ENCODE data around the gene CACNA1D.

CACNA1D gene

DNA sequence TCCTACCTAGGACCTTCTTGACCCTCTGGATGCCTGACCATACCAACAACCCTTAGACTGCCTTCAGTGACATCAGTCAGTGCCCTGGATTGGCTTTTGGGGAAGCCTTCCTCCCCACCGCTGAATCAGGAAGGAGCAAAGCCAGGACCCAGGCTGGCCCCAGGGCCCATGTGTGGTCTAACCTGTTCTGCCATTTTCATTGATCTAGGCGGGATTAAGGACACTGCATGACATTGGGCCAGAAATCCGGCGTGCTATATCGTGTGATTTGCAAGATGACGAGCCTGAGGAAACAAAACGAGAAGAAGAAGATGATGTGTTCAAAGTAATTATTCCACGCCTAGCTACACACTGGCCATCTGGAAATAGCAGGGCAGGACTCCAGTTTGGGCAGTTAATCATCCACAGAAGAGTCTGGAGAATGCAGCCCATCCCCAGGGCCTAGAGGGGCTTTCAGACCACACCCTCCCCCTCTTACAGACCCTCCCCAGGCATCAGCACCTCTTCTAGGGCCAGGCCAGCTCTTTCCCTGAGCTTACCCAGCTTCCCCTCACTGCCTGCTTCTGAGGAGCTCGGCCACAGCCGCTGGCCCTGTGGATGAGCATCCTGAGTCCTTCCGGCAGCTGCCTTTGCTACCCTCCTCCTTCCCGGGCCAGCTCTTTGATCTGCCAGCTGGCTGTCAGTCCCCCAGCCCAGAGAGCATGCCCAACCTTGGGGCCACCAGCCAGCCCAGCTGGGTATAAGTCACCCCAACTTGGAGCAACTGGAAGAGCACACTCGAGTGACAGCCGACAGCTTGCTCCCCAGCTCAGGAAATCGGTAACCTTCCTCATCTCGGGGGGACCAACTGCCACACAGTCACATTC, 305.9 kb downstream of the CACNA1D start:
- no peak for DNase-seq

DNA sequence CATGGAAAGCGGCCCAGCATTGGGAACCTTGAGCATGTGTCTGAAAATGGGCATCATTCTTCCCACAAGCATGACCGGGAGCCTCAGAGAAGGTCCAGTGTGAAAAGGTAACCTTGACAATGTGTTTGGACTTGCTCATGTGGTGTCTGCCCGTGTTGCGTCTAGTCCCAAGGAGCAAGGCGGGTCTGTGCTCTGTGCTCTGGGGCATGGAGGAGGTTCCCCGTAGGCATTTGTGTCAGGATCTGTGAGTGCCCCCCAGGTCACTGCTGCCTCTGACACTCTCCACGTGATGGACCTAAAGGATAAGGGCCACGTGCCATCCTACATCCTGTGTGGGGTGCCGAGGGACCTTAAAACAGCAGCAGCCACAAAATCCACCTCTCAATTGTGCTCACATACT, 306.9 kb downstream of the CACNA1D start:
- no peak for DNase-seq

DNA sequence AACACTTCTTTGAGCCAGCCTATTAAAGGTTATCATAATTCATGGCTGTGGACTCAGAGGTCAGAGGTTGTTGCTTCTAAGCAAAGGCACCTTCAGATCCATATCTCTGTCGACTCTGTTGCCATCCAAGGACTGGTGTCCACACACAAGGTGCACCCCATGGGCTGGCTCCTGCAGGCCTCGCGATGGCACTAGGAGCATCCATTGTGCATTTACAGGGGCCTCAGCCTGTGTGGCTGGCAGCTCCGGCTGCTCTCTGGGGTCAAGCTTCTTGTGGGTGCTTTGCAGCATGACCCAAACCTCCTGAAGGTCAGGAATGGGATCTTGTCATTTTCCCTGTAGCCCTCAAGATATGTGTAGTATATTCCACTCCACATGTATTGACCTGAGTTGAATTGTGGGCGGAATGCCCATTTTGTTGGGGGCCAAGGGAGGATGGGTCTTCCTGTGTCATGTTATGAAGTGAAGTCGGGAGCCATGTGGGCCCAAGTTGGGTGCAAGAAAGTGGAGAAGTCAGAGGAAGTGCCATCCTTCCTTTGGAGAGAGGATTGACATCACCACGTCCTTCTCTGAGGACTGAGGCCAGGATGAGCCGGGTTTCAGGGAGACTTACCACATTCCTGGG, 308.0 kb downstream of the CACNA1D start:
- no peak for DNase-seq

DNA sequence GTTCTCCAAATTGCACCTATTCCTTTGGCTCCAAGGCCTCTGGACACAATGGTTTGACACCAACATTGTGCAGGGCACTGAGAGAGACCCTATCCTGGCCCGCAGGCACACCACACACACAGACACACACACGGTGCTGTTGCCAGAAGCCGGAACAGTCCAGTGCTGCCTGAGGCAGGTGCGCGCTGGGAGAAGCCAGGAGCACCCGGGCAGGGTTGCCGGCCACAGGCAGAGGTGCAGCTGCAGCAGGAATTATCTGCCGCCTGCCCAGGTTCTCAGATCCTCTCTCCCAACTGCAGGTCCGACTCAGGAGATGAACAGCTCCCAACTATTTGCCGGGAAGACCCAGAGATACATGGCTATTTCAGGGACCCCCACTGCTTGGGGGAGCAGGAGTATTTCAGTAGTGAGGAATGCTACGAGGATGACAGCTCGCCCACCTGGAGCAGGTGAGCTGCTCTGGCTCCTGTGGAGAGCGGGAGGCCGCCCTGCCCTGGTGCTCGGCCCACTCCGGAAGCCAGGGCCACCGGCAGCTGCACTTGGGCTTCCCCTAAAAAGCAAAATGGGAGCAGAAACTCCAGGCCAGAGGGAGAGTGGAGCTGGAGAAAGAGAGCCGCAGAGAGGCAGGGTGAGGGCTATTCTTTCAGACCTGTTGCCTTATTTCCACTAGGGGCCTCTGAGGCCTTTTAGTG, 308.9 kb downstream of the CACNA1D start:
- DNase-seq = no peak

DNA sequence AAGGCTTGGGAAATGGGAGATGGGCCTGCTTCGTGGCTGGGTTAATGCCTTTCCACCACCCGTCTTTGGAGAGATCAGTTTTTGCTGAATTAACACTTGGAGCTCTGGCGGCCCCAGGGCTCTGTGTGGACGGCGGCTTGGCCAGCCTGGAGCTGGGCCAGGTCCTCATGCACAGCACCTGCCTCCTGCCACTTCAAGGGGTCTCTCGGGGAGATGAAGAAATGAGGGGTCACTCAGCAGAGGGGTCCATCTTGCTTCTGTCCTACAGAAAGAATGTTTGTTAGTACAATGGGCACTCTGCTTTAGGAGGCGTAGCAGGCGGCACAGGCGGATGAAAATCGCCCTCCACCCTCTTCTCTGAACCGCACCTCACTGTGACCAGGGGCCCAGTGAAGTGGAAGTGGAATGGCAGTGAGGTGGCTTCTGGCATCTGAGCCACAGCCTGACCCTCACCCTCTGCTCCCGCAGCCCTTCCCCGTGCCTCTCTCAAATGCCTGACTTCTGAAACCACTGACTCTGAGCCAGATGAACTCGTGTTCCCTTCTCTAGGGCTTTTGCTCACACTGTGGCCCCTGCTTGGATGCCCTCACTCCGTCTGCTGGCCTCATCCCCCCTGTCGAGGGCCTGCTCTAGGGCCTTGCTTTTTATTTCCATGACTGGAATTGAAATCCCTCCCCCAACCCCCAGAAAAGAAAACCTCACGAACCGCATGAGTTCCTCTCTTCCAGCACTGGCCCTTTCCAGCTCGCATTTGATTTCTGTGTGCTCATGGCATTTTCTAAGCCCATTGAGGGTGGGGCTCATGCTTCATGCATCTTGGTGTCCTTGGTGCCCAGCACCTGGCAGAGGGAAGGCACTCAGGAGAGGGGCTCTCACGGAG, 309.6 kb downstream of the CACNA1D start:
- DNase-seq = no peak

DNA sequence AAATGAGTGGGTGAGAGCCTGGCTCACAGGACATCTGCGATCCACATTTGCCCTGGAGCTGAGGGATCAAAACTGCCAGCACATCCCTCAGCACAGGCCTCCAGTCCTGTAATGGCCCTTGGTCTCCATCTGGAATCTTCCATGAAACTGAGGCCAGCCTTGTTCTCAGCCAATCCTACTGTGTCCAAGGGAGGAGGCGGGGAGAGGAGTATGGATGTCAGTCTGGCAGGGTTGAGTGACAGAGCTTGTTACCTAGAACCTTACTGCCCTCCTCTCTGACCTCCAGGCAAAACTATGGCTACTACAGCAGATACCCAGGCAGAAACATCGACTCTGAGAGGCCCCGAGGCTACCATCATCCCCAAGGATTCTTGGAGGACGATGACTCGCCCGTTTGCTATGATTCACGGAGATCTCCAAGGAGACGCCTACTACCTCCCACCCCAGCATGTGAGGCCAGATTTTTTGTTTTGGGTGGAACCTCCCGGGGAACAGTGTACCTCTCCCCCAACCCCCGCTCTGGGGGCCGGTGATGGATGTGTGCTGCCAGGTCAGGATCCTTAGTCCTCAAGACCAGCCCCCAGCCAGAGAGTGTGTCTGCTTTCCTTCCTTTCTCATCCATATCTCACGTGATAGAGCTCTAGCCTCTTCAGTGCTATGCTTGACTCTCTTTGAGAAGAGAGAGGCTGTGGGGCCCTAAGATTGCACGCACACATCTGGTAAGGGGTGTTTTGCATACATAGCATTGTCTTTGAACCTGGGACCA, 310.5 kb downstream of the CACNA1D start:
- DNase-seq = no peak

DNA sequence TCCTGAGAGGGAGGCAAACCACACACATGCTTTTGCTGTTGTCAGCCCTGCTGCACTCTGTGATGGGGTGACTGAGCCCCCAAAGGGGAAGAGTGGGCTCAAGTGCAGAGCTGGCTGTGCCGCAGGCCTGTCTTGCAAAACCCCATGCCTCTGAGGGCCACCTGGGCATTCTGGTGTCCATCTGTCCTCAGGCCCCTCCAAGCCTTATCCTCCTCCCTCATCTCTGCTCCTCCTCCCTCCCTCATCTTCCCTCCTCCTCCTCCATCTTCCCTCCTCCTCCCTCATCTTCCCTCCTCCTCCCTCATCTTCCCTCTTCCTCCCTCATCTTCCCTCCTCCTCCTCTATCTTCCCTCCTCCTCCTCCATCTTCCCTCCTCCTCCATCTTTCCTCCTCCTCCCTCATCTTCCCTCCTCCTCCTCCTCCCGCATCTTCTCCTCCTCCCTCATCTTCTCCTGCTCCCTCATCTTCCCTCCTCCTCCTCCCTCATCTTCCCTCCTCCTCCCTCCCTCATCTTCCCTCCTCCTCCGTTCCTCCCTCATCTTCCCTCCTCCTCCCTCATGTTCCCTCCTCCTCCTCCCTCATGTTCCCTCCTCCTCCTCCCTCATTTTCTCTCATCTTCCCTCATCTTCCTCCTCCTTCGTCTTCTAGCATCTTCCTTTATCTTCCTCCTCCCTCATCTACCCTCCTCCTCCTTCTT, 311.2 kb downstream of the CACNA1D start:
- no peak for DNase-seq

DNA sequence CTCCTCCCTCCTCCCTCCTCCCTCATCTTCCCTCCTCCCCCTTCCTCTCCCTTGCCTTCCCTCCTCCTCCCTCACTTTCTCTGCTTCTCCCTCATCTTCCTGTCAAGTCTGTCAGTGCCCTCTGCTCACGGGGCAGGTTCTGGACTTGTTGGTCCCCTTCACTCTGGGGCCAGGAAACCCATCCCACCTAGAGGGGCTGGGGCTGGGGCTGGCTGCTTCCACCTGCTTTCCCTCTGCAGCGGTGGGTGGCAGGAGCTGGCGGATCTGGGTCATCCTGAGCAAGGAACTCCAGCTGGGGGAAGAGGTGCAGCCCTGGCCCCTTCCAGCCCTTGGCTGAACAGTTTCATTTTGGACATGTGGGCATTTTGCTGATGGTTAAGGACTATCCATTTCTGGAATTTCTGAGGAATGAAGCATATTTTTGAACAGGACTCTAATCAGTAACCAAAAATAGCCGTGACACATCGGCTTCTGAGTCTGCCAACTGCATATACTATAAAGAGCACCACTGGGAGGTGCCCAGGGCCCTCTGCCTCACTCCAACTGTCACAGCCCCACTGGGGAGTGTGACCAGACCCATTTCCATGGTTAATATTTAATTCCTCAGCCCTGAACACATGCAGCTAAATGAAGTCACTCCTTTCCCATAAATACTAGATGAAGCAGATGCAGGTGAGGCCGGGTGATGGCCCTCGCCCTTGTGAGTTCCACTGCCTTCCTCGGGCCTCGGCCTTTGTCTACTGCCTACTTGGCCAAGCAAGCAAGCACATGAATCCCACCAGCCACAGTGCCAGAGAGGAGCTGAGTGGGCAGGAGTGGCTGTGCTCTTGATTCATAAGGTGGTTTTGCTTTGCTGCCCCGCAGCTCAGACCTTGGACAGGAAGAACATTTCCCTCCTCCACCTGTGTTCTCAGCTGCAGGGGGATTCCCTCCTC, 312.0 kb downstream of the CACNA1D start:
- DNase-seq = no peak

DNA sequence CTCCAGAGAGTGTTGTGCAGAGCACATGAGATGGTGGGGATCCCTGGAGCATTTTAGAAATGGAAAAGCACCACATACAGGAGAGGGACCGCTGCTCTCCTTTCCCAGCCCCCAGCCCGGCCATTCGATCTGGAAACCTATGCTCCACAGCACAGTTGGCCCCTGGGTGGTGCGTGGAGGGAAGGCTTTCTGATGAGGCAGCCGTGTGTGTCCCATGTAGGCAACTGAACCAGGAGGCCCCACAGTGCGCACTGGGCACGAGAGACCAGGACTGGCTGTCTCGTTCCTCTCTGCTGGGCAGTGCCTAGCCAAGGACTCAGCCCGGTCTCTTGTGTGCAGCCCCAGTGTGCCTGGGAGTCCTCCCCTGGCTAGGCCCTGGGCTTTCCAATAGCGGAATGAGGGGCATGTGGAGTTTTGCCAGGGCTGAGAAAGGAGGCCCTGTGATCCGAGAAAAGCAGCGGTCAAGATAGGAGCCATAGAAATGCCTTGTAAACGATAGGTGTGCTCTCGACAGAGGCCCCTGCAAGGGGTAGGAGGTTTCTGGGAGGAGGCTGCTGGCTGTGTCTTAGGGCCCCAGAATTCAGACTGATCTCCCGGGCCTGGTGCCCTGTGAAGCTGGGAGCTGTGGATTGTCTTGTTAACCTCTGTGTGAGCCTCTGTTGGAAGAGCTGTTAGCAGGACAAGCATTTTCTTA, 312.9 kb downstream of the CACNA1D start:
- no peak for DNase-seq

DNA sequence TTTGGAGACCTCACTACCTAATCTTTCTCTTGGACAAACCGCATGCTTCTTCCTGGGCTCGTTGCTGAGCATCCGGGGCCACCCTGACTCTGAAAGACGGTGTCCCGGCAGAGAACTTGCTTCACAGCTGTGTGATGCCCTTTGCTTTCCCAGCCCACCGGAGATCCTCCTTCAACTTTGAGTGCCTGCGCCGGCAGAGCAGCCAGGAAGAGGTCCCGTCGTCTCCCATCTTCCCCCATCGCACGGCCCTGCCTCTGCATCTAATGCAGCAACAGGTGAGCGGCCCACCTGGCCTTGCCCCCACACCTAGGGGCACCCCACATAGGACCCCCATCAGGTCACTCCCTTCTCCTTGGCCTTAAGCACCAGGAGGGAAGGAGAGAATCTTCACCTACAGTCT, 314.1 kb downstream of the CACNA1D start:
- no peak for DNase-seq

DNA sequence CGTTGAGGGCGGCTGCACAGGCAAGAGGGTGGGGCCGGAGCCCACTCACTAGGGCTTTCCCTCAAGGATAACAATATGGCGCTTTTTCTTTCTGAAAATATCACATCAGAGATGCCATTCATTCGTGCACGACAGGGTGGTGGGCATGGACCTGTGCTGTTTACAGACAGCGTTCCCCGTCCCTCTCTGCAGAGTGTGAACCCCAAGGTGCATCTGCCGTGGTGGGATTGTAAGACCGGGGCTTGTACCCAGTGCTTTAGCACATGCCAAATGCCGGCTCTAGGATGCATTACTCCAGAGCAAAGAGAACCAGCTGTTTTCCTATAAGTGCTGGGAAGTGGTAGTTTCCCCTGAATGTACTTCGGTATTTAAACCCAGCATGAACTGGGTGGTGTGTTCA, 314.9 kb downstream of the CACNA1D start:
- DNase-seq = no peak

DNA sequence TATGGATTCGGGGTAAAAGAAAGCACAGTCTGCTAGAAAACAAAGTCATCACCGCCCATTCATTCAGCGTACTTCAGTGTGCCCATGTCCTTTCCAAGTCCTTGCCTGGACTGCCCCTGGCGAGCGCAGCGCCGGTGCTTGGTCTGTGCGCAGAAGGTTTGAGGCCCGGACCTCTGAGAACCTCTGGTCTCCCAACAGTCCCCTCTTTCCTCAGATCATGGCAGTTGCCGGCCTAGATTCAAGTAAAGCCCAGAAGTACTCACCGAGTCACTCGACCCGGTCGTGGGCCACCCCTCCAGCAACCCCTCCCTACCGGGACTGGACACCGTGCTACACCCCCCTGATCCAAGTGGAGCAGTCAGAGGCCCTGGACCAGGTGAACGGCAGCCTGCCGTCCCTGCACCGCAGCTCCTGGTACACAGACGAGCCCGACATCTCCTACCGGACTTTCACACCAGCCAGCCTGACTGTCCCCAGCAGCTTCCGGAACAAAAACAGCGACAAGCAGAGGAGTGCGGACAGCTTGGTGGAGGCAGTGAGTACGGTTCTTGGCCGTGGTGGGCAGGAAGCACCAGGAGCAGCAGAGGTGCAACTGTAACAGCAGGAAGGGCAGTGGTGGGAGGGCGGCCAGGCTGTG, 315.5 kb downstream of the CACNA1D start:
- DNase-seq = no peak

DNA sequence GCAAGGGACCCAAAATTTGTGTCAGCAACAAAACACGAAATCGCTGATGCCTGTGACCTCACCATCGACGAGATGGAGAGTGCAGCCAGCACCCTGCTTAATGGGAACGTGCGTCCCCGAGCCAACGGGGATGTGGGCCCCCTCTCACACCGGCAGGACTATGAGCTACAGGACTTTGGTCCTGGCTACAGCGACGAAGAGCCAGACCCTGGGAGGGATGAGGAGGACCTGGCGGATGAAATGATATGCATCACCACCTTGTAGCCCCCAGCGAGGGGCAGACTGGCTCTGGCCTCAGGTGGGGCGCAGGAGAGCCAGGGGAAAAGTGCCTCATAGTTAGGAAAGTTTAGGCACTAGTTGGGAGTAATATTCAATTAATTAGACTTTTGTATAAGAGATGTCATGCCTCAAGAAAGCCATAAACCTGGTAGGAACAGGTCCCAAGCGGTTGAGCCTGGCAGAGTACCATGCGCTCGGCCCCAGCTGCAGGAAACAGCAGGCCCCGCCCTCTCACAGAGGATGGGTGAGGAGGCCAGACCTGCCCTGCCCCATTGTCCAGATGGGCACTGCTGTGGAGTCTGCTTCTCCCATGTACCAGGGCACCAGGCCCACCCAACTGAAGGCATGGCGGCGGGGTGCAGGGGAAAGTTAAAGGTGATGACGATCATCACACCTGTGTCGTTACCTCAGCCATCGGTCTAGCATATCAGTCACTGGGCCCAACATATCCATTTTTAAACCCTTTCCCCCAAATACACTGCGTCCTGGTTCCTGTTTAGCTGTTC, 316.9 kb downstream of the CACNA1D start:
- DNase-seq = no peak

DNA sequence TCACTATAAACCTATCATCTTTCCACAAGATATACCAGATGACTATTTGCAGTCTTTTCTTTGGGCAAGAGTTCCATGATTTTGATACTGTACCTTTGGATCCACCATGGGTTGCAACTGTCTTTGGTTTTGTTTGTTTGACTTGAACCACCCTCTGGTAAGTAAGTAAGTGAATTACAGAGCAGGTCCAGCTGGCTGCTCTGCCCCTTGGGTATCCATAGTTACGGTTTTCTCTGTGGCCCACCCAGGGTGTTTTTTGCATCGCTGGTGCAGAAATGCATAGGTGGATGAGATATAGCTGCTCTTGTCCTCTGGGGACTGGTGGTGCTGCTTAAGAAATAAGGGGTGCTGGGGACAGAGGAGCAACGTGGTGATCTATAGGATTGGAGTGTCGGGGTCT, 318.0 kb downstream of the CACNA1D start:
- DNase-seq = no peak

DNA sequence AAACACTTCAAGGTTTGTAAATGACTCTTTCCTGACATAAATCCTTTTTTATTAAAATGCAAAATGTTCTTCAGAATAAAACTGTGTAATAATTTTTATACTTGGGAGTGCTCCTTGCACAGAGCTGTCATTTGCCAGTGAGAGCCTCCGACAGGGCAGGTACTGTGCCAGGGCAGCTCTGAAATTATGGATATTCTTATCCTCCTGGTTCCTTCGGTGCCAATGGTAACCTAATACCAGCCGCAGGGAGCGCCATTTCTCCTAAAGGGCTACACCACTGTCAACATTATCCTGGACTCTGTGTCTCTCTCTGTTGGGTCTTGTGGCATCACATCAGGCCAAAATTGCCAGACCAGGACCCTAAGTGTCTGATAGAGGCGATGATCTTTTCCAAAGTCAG, 318.8 kb downstream of the CACNA1D start:
- no peak for DNase-seq

DNA sequence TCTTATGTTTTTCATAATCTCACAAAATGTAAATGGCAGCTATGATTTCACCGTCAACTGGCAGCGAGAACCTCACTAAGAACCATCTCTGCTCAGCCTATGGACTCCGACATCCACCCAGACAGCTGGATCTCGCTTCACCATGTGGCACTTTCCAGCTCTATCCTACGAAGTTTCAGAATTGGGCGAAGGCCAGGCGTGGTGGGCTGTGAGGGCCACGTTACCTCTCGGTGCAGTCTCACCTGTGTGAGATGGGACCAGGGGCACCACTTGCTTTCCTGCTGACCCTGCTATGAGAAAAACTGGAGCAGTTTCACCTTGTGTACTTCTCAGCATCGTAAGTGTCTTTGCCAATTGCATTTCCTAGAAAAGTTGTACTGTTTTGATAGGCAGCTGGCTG, 319.5 kb downstream of the CACNA1D start:
- no peak for DNase-seq

DNA sequence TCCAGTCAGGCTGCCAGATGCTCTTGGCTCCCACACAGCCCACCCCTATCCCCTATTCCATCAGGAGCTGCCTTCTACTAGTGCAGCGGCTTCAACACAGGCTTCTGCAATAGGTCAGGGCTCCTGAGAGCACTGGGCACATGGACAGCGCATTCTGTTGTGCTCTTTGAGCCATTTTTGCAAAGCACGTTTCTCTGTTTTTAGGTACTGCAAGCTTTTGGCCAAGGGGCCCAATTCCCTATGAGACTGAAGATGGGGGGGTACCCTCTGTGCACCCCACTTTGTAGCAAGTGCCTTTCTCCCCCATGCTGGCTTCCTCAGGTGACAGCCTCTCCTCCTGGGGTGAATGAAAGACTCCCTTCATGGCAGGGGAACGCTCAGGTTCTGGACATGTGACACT, 320.7 kb downstream of the CACNA1D start:
- DNase-seq = no peak

DNA sequence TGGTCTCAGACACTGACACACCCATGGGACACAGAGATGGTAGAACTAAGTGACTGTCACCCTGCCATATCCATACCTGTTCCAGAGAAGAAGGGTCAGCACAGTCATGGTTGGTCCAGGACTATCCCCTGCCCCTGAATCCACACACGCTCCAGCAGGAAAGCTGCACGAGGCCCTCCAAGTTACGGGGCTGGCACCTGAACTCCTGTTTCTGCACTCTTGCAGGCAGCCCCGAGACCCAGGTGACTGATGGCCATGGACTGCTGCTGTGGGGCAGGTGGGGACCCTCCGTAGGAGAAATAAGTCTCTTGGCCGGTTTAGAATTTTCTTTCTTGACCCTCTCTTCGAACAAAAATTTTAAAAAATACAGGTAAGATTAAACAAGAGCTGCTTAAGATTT, 321.2 kb downstream of the CACNA1D start:
- DNase-seq = no peak

All from inflammatory macrophage treated with lipopolysaccharide for 4 hours (primary cell).